SU-DHL-6 (cell line): ENCODE measurements around the gene DACH1.

Experiments used
- CTCF ChIP-seq: fragments of 200-600 bp; sonication (generic); IDR thresholded peaks from one replicate; pipeline ENCODE4 v1.5.1; 2017; ENCODE audit warnings: antibody characterized with exemption, mild to moderate bottlenecking, low read length, moderate library complexity; ENCODE audit not compliant: insufficient read depth, poor library complexity, severe bottlenecking
- EZH2phosphoT487 ChIP-seq: fragments of 200-600 bp; sonication (generic), shearing (Covaris generic); conservative IDR thresholded peaks from 2 replicates; pipeline ENCODE4 v1.6.1; 2018; ENCODE audit warnings: mild to moderate bottlenecking, antibody characterized with exemption, low read length, moderate library complexity, mixed read lengths

- TF ChIP-seq EZH2phosphoT487 (no peak), CTCF (no peak)
Measured at GRCh38 chr13:71773531-71773930, 93.5 kb downstream of the DACH1 start.
